GM21717 (cell line): ENCODE measurements around the gene AUP1.
A peak's percentile ranks its signal among the peaks of the same experiment; 100 is the strongest.

Experiments used
- ATAC-seq: cut with Tn5 transposase; IDR thresholded peaks from one replicate; pipeline ENCODE4 v1.9.1; 2021; ENCODE audit warnings: mild to moderate bottlenecking, moderate library complexity; ENCODE audit not compliant: unreplicated experiment

AUP1 gene

DNA sequence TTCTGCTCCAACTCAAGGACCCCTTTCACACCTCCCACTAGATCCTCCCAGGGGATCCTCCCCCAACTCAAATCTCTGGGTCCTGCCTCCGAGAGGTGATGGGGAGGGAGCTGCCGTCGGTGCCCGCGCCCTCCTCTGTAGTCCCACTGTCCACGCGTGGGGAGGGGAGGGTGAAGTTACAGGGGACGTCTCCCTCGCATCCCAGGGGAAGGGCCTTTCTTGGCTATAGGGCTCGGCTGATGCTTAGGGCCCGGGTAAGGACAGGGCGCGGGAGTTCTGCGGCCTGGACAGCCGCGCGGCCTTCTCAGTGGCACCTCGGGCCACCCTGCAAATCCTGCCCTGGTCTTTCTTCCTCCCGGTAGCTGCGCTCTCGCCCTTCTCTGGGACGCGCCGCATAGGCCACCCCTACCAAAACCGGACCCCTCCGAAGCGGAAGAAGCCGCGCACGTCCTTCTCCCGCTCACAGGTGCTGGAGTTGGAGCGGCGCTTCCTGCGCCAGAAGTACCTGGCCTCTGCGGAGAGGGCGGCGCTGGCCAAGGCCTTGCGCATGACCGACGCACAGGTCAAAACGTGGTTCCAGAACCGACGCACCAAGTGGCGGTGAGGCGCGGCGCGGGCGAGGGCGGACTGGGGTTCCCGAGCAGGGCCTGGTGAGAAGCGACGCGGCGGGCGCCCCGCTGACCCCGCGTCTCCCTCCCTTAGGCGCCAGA is 14.1 kb downstream of the AUP1 start:
- no peak for ATAC-seq

DNA sequence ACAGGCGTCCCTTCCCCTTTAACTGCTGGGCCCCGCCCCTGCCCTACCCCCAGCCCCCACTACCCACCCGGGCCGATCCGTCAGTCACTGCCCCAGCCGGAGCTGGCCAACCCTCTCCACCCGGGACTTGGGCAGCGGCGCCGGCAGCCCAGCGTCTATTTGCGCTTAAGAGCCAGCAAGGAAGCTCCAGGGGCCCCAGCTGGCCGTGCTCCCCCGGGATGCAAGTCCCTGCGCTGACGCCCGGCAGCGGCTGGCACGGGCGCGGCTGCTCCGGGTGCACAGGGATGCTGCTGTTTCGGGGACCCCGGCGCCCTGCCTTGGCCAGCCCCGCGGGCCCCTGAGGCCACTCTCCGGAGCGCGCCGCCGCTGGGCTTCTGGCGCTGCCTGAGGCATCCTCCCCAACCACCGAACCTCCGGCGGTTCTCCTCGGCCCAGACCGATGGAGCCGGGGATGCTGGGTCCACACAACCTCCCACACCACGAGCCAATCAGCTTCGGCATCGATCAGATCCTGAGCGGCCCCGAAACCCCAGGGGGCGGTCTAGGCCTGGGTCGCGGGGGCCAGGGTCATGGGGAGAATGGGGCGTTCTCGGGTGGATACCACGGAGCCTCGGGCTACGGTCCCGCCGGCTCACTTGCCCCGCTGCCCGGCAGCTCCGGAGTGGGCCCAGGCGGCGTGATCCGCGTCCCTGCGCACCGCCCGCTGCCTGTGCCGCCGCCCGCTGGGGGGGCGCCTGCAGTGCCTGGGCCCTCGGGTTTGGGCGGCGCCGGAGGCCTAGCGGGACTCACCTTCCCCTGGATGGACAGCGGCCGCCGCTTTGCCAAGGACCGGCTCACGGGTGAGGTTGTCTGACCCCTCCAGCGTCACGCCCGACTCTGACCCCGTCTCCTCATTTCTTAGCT is 14.9 kb downstream of the AUP1 start, which contains the start of gene TLX2:
Gene TLX2, plus strand, starts transcription at position 83 of the 903 bp plus-strand sequence. Its CDS starts 357 bp downstream, at position 440.
- ATAC-seq, result no peak

DNA sequence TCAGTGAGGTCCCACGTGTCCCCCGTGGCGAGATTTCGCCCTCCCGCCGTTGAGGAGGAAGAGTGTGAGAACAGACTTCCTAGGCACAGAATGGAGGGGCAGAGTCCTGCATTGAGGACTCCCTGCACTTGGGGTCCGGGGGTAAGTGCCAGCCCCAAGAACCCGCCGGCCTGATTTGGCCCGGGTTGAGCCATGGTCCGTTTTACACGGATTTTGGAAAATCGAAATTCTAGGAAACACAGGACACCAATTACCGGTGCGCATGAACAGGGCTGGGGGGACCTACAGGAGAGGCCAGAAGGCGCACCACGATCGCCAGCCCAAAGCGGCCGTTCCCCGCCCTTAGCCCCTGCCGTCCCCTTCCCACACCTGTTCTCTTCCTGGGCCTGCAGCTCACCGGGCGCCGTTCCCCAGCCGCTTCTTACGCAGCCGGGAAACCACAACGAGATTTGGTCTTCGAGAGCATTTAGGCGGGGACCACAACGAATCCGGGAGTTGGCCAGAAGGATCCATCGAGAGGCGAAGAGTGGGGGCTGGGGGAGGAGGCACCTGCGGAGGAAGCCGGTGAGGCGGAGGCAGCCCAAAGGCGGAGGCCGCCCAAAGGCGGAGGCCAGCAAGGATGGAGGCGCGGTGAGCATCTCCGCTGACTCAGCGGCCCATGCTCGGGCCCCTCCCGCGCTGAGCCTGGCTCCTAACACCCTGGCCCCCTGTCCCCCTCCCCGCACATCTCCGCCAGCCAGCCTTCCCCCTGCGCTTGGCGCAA is 15.7 kb downstream of the AUP1 start:
- no peak for ATAC-seq

- ATAC-seq, result no peak
These were observed 16.5 kb downstream of the AUP1 start for GRCh38 chr2:74512744-74513604.

DNA sequence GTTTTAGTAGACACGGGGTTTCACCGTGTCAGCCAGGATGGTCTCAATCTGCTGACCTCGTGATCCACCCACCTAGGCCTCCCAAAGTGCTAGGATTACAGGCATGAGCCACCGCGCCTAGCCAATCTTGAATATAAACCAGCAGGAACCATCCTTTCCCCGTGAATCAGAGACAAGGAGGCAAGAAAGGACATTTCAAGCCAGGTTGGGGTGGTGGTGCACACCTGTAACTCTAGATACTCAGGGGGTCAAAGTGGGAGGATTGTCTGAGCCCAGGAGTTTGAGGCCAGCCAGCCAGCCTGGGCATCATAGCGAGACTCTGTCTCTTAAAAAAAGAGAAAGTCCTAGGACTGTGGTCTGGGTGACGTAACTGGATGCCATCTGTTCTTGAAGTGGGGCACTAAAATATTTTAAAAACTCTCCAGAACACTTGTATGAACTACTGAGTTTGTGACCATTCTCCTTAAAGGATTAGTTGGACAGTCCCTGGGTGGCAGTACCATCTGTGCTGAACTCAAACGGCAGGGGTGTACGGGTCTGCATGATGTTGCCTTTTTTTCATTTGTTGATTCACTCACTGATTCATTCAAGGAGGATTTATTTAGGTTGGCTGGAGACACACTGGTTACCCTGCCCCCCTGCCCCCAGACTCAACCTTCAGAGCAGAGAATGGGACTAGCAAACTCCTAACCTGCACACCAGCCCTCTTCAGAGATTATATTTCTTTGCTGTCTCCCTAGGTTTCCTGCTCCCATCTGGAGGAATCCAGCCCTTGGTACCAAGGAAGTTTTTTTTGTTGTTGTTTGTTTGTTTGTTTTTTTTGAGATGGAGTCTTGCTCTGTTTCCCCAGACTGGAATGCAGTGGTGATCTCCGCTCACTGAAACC is 18.2 kb downstream of the AUP1 start:
- ATAC-seq, result no peak

DNA sequence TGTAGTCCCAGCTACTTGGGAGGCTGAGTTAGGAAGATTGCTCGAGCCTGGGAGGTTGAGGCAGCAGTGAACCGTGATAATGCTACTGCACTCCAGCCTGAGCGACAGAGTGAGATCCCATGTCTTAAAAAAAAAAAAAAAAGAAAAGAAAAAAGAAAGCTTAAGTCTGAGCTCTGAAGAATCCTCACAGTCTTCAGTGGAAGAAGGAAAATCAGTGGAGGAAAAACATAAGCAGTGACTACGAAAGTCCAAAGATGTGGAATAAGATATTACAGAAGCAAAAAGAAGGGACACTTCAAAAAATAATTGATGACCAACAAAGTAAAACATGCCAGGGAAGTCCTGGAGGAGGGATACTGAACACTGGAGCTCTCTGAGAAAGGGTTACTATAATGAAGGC is 19.2 kb downstream of the AUP1 start:
- ATAC-seq, result no peak

- peak; percentile 10 for ATAC-seq
These were observed 21.5 kb downstream of the AUP1 start for GRCh38 chr2:74507926-74508520.

DNA sequence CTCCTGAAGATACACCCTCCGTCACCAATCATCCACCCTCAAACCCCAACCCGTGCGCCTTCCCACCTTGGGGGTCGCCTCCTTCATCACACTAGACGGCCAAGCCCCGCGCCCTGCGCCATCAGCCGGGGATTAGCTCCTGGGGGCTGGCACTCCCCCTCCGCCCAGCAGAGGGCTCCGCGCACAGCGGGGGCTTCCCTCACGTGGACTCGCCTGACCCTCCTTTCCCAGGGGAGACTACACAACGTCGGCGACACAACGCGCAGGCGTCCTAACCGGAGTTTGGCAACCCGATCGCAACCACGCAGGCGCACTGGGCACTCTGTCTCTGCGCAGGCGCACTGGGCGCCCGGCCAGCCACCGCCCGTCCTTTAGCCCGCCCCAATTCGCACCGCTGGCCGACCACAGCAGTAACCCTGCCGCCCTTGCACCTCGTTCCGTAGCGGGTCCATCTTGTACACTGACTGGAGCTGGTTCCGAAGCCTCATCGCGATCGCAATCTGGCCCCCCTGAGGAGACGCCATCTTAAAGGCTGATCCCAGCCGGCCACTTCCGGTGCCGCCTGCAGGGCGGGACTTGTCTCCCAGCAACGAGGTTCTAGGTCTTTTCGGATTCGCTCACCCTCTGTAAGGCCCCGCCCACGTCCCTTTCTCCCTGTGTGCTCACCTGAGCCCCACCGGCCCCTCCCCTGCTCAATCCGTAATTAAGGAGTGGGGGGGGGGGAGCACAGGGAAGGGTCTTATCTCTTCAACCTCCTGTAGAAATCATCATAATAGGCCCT is 22.2 kb downstream of the AUP1 start, which contains the start of gene PCGF1:
Gene PCGF1, minus strand, starts transcription at position 551 of the 781 bp plus-strand sequence. Its CDS starts 27 bp downstream, at position 524.
- peak; percentile 91 for ATAC-seq

DNA sequence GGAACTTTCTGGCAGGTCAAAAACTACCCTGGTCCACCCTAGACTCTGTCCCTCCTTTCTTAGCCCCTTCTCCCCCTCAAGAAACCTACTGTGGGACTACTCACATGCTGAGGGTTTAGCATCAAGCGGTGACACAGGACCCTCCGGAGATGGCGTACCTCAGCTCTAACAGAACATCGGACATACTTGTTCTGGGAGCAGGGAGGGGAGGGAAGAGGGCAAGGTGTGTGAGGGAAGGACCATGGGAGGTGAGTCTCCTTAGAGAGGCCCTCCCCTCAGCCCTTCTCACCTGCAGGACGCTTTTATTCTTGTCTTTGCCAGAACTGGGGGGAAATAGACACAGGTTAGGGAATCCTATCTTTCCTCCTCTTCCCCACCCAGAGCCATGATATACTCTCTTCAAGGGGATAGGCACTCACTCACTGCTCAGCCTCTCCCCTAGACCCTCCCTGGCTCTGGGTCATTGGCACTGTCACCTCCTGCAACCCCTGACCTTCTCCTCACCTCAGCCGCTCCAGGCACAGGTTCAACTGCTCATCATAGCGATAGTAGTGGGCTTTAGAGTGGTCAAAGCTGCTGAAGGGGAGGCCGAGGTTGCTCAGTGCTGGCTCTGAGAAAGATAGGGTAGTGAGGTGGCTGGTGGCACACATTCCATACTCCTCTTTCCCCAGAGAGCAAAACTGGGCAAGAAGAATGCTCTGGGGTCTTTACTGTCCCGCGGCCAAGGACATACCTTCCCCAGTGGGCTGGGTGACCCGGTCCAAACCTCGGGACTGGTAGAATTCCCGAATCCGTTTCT is 23.9 kb downstream of the AUP1 start:
- ATAC-seq, result no peak

DNA sequence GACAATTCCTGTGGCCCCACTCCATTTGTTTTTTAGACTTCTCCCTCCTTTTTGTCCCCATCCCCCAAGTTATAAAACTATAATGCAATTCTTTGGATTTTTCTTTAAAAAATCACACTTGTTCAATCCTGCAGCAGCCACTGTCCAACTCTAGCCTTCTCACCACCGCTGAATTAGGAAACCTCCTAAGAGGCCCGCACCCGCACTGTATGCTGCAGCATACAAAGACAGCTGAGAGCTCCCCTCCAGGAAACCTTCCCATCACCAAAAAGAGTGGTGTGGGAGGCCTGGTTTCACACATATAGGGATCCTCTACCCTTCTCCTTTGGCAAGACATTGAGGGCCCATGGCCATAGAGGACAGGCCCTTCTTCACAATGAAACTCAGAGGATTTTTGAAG is 24.9 kb downstream of the AUP1 start:
- ATAC-seq, result no peak

- ATAC-seq, result no peak
These were observed 25.7 kb downstream of the AUP1 start for GRCh38 chr2:74503506-74504475.

- ATAC-seq, result no peak
These were observed 26.6 kb downstream of the AUP1 start for GRCh38 chr2:74502720-74503505.

GRCh38 chr2:74502147-74502719 is 27.3 kb downstream of the AUP1 start:
- ATAC-seq, result no peak

GRCh38 chr2:74501335-74502071 is 28.0 kb downstream of the AUP1 start:
- no peak for ATAC-seq
